ENCODE results near the gene HMCN2. TPM values are rescaled to one million over a fixed set of nuclear protein-coding genes. Genes with fewer than 3 reads are reported as not detected.

The HMCN2 gene
- total RNA-seq, 1 experiment from 2014 or later: 5.6 TPM

GRCh38 chr9:130480673-130481072 lies 215.1 kb downstream of the HMCN2 start:
- peak; percentile 74 for ATAC-seq
- POLR2A ChIA-PET: no interaction called here
- CTCF ChIA-PET: interaction anchor here (0.5 to 1.4 kb wide), 7 partner anchors 16 to 202 kb away, joined by 3 to 5 read pairs (median 3); no protein-coding TSS in a partner anchor
- H3K27me3 Mint-ChIP-seq (ENCODE audit: low read depth): no peaks in the 10 kb centered on the region
- H3K9me3 Mint-ChIP-seq: no peaks in the 10 kb centered on the region
- peak; percentile 79 for DNase-seq (ENCODE audit: low spot score)
- H3K4me3 Mint-ChIP-seq: no peak overlapping the region
- H3K4me1 Mint-ChIP-seq: 0 out of 2 replicates have a peak, but pooled peaks cover 3% of the 10 kb centered on the region
- 0 out of 2 replicates have a peak, but pooled peaks have one; percentile 26 for TF ChIP-seq CTCF (IDR thresholded peaks at IDR 0.05)
- TF ChIP-seq E2F4 (CRISPR knock-in tag; IDR thresholded peaks at IDR 0.05; ENCODE audit: borderline replicate concordance, low read depth): no peak
- peak; percentile 99 for TF ChIP-seq ZNF121 (CRISPR knock-in tag; IDR thresholded peaks at IDR 0.05)
- TF ChIP-seq ZNF396 (CRISPR knock-in tag; IDR thresholded peaks at IDR 0.05; ENCODE audit: borderline replicate concordance): no peak
- peak; percentile 52; the same call in 1 of the 2 replicates for TF ChIP-seq MAX (CRISPR knock-in tag; IDR thresholded peaks at IDR 0.05)
- TF ChIP-seq FOXP1 (CRISPR knock-in tag; IDR thresholded peaks at IDR 0.05; ENCODE audit: borderline replicate concordance): 0 out of 2 replicates have a peak, but pooled peaks have one; percentile 14
- TF ChIP-seq IRF1 (CRISPR knock-in tag; IDR thresholded peaks at IDR 0.05): no peak
- no peak overlapping the region for H3K27ac Mint-ChIP-seq
- no peaks in the 10 kb centered on the region for H3K36me3 Mint-ChIP-seq

- Mint-ChIP-seq H3K27me3 (ENCODE audit: low read depth) (no peaks in the 10 kb centered on the region), H3K9me3 (no peaks in the 10 kb centered on the region), H3K4me1 (0 out of 2 replicates have a peak, but pooled peaks cover 3% of the 10 kb centered on the region), H3K27ac (no peak overlapping the region), H3K36me3 (no peaks in the 10 kb centered on the region), H3K4me3 (no peak overlapping the region)
- ATAC-seq (no peak), DNase-seq (ENCODE audit: low spot score) (no peak)
- ChIA-PET CTCF (no interaction called here), POLR2A (interaction anchor here (0.6 kb wide), 1 partner anchor 187 kb away, joined by 5 read pairs; no protein-coding TSS in a partner anchor)
- TF ChIP-seq FOXJ3 (CRISPR knock-in tag; IDR thresholded peaks at IDR 0.05; ENCODE audit: borderline replicate concordance) (no peak), PRDM15 (CRISPR knock-in tag; IDR thresholded peaks at IDR 0.05) (peak; percentile 57)
These were observed 216.9 kb downstream of the HMCN2 start for GRCh38 chr9:130482463-130482862.

GRCh38 chr9:130483371-130483971 lies 217.9 kb downstream of the HMCN2 start:
- DNase-seq (ENCODE audit: low spot score) (no peak), ATAC-seq (peak; percentile 47)
- H3K27me3 Mint-ChIP-seq (ENCODE audit: low read depth): no peaks in the 10 kb centered on the region
- ChIA-PET CTCF (no interaction called here), POLR2A (no interaction called here)
- no peaks in the 10 kb centered on the region for H3K9me3 Mint-ChIP-seq
- H3K36me3 Mint-ChIP-seq: no peaks in the 10 kb centered on the region
- no peak overlapping the region for H3K4me3 Mint-ChIP-seq
- H3K4me1 Mint-ChIP-seq: 0 out of 2 replicates have a peak, but pooled peaks cover 3% of the 10 kb centered on the region
- H3K27ac Mint-ChIP-seq: no peak overlapping the region
- no peak for TF ChIP-seq ZNF425 (CRISPR knock-in tag; conservative IDR thresholded peaks at IDR 0.05)
- TF ChIP-seq ZNF263 (CRISPR knock-in tag; IDR thresholded peaks at IDR 0.05; ENCODE audit: low read depth): peak; percentile 77; the same call in 1 of the 2 replicates

Data from WTC11 (cell line).